SK-N-SH (cell line): ENCODE results near the gene PCBD1. TPM values are rescaled to one million over a fixed set of nuclear protein-coding genes. Genes with fewer than 3 reads are reported as not detected.

Source experiments
- CTCF ChIA-PET: fragments of 300-600, 350-600 bp; formaldehyde crosslinking; extraction: SDS; loops from one replicate; lab custom pipeline; 2021; lab: Yijun Ruan, JAX
- POLR2A ChIA-PET: fragments of 350-600 bp; sonication (Branson Sonifier 250); formaldehyde crosslinking; extraction: SDS; loops from one replicate; lab custom pipeline; 2020; ENCODE audit warnings: antibody characterized with exemption, inconsistent platforms; lab: Yijun Ruan, JAX
- DNase-seq: peaks from one replicate; pipeline ENCODE4 v3.0.0; 2012
- H2AFZ ChIP-seq: fragments of 200-600 bp; sonication (generic); 2 replicates; pipeline ENCODE4 v1.8.1; 2016; ENCODE audit warnings: antibody characterized with exemption, mild to moderate bottlenecking, low read depth
- H3F3A ChIP-seq: fragments of 200-600 bp; sonication (generic); replicated peaks from 2 replicates; pipeline ENCODE3; 2016; ENCODE audit warnings: antibody characterized with exemption, mild to moderate bottlenecking; ENCODE audit not compliant: insufficient read depth
- H3K27ac ChIP-seq, 2 experiments: fragments of 200-500 bp in 1 of 2; fragments of 200-600 bp in 1 of 2; sonication (Bioruptor generic) in 1 of 2; sonication (generic), shearing (Covaris generic) in 1 of 2; 2 replicates each; pipeline versions ENCODE4 v1.5.1 to v1.6.1; 2014 to 2016; ENCODE audit warnings: low read depth in 2 of 2, inconsistent platforms in 1 of 2, low read length in 1 of 2, mild to moderate bottlenecking in 1 of 2, mixed read lengths in 1 of 2
- H3K27me3 ChIP-seq: fragments of 200-600 bp; sonication (generic), shearing (Covaris generic); 2 replicates; pipeline ENCODE4 v1.6.1; 2016; ENCODE audit warnings: mixed run types; ENCODE audit not compliant: insufficient read depth
- H3K36me3 ChIP-seq, 2 experiments: fragments of 200-500 bp in 1 of 2; fragments of 200-600 bp in 1 of 2; sonication (Bioruptor generic) in 1 of 2; sonication (generic) in 1 of 2; replicated peaks in 1 of 2; 2 replicates each; pipeline versions ENCODE3 to v1.5.1; 2014 to 2016; ENCODE audit warnings: low read length in 1 of 2, mild to moderate bottlenecking in 1 of 2; ENCODE audit not compliant: insufficient read depth in 2 of 2, control insufficient read depth in 1 of 2
- H3K4me1 ChIP-seq, 2 experiments: fragments of 200-500 bp in 1 of 2; fragments of 200-600 bp in 1 of 2; sonication (Bioruptor generic) in 1 of 2; sonication (generic), shearing (Covaris generic) in 1 of 2; 2 replicates each; pipeline versions ENCODE4 v1.5.1 to v1.6.1; 2014 to 2016; ENCODE audit warnings: low read depth in 1 of 2, low read length in 1 of 2, mixed run types in 1 of 2; ENCODE audit not compliant: insufficient read depth in 2 of 2, control insufficient read depth in 1 of 2
- H3K4me2 ChIP-seq: fragments of 200-600 bp; sonication (generic), shearing (Covaris generic); 2 replicates; pipeline ENCODE4 v1.6.1; 2017; ENCODE audit warnings: mixed run types
- H3K4me3 ChIP-seq, 2 experiments: fragments of 200-500 bp in 1 of 2; fragments of 200-600 bp in 1 of 2; sonication (Bioruptor generic) in 1 of 2; sonication (generic), shearing (Covaris generic) in 1 of 2; 2 replicates each; pipeline versions ENCODE4 v1.5.1 to v1.8.1; 2014 to 2016; ENCODE audit warnings: low read depth in 2 of 2, inconsistent platforms in 1 of 2, low read length in 1 of 2, mild to moderate bottlenecking in 1 of 2, mixed read lengths in 1 of 2, moderate library complexity in 1 of 2
- H3K79me2 ChIP-seq: fragments of 200-600 bp; sonication (generic); 2 replicates; pipeline ENCODE4 v1.8.1; 2017; ENCODE audit warnings: mild to moderate bottlenecking; ENCODE audit not compliant: insufficient read depth
- H3K9ac ChIP-seq: fragments of 200-600 bp; sonication (generic); 2 replicates; pipeline ENCODE4 v1.6.1; 2017; ENCODE audit warnings: mixed run types
- H3K9me2 ChIP-seq: fragments of 200-600 bp; sonication (generic); 2 replicates; pipeline ENCODE4 v1.6.1; 2017; ENCODE audit warnings: mixed run types
- H3K9me3 ChIP-seq: fragments of 200-600 bp; sonication (generic); 2 replicates; pipeline ENCODE4 v1.6.1; 2017; ENCODE audit warnings: mixed run types, mild to moderate bottlenecking, moderate library complexity
- H4K20me1 ChIP-seq: fragments of 200-600 bp; sonication (generic); 2 replicates; pipeline ENCODE4 v1.6.1; 2017; ENCODE audit warnings: mild to moderate bottlenecking, mixed run types; ENCODE audit not compliant: insufficient read depth
- ELF1 ChIP-seq: IDR thresholded peaks from 2 replicates; pipeline ENCODE4 v1.4.0; 2012
- EZH2phosphoT487 ChIP-seq: fragments of 200-600 bp; sonication (generic); IDR thresholded peaks from 2 replicates; pipeline ENCODE4 v1.6.1; 2017; ENCODE audit warnings: low read depth, mixed run types, mild to moderate bottlenecking, antibody characterized with exemption, moderate library complexity, borderline replicate concordance
- FOXJ3 ChIP-seq: sonication (generic); formaldehyde crosslinking; IDR thresholded peaks from 2 replicates; pipeline ENCODE4 v1.5.1; 2020; ENCODE audit warnings: mild to moderate bottlenecking, missing genetic modification reagents
- FOXM1 ChIP-seq: IDR thresholded peaks from 2 replicates; pipeline ENCODE4 v1.4.0; 2012; ENCODE audit warnings: low read depth, mild to moderate bottlenecking
- GATA2 ChIP-seq: sonication (generic); formaldehyde crosslinking; IDR thresholded peaks from 2 replicates; pipeline ENCODE4 v1.5.0; 2020; ENCODE audit warnings: mild to moderate bottlenecking, missing genetic modification reagents
- MAX ChIP-seq: IDR thresholded peaks from 2 replicates; pipeline ENCODE4 v1.4.0; 2012; ENCODE audit warnings: low read depth
- MEF2A ChIP-seq: IDR thresholded peaks from 2 replicates; pipeline ENCODE4 v1.4.0; 2012; ENCODE audit warnings: low read depth, borderline replicate concordance
- MXI1 ChIP-seq: IDR thresholded peaks from 2 replicates; pipeline ENCODE4 v1.6.1; 2012; ENCODE audit warnings: mild to moderate bottlenecking, low read depth, low read length, improper control_type of control experiment
- POLR2AphosphoS5 ChIP-seq: IDR thresholded peaks from 2 replicates; pipeline ENCODE4 v1.6.1; 2012; ENCODE audit warnings: low read depth, low read length
- RAD21 ChIP-seq: IDR thresholded peaks from 2 replicates; pipeline ENCODE4 v1.6.1; 2012; ENCODE audit warnings: mild to moderate bottlenecking, low read length
- RCOR1 ChIP-seq: fragments of 150-350 bp; IDR thresholded peaks from 2 replicates; pipeline ENCODE4 v1.6.1; 2017; ENCODE audit warnings: antibody characterized with exemption, low read length
- TAF1 ChIP-seq: IDR thresholded peaks from 2 replicates; pipeline ENCODE4 v1.6.1; 2012; ENCODE audit warnings: low read depth, mild to moderate bottlenecking, low read length, moderate library complexity, borderline replicate concordance
- TCF12 ChIP-seq: IDR thresholded peaks from 2 replicates; pipeline ENCODE4 v1.4.0; 2012
- USF1 ChIP-seq: IDR thresholded peaks from 2 replicates; pipeline ENCODE4 v1.4.0; 2012; ENCODE audit warnings: low read depth, borderline replicate concordance
- WGBS: methylation state at CpG from one replicate; pipeline ENCODE4 v1.1.6; 2017; ENCODE audit warnings: low lambda C conversion rate; 5-methylcytosine and 5-hydroxymethylcytosine counted together
- polyA plus RNA-seq, 3 experiments: library from polyadenylated mRNA; depleted of rRNA; stranded (reverse); fragments of >200 nt; gene quantifications; 2 replicates each; pipeline ENCODE4 v1.2.3, GENCODE V29; 2012
- TF ChIP-seq, protein P1 (sequence below): fragments of 150-350 bp; IDR thresholded peaks from 2 replicates; pipeline ENCODE4 v1.6.1; 2016; ENCODE audit warnings: mild to moderate bottlenecking, low read depth, low read length

The PCBD1 gene
- polyA plus RNA-seq, 1 of the 3 experiments (the other 2 are of a cell fraction), result 112 TPM

DNA sequence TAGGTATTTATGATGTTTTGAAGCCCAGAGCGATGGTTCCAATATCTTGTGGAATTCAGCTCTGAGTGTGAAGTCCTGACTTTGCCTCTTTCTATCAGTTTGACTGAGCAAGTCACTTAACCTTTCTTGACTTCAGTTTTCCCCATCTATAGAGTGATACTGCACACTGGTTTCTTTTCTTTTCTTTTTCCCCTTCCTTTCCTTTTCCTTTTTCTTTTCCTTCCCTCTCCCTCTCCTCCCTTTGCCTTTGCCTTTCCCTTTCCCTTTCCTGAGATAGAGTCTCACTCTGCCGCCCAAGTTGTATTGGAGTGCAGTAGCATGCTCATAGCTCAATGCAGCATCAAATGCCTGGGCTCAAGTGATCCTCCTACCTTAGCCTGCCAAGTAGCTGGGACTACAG, 52.0 kb downstream of the PCBD1 start:
- Histone ChIP-seq H3K9ac (peak overlapping the region; percentile 8; the same call in 1 of the 2 replicates), H3K4me3 (no peak overlapping the region), H3K9me2 (no peaks in the 10 kb centered on the region), H3K9me3 (no peaks in the 10 kb centered on the region), H3K27ac (peak overlapping the region in 1 of 2 experiments; percentile 99; a peak in 2 of 4 replicates), H3K27me3 (no peaks in the 10 kb centered on the region), H2AFZ (no peak overlapping the region), H4K20me1 (no peaks in the 10 kb centered on the region), H3K79me2 (peaks cover 80% of the 10 kb centered on the region), H3F3A (peaks cover 51% of the 10 kb centered on the region), H3K4me1 (peaks cover 21 to 38% of the 10 kb centered on the region in 2 experiments), H3K4me2 (0 out of 2 replicates have a peak overlapping the region, but pooled peaks have one; percentile 55), H3K36me3 (peaks cover 30 to 35% of the 10 kb centered on the region in 2 experiments)
- ChIA-PET POLR2A (interaction anchor here (0.6 kb wide), 1 partner anchor 1388 kb away, joined by 3 read pairs; no protein-coding TSS in a partner anchor), CTCF (interaction anchor here (1.5 kb wide), 1 partner anchor 21 kb away, joined by 3 read pairs; no protein-coding TSS in a partner anchor)
- WGBS, result 100% methylated on average over 2 of the region's 2 CpGs
- DNase-seq, result no peak
- TF ChIP-seq POLR2AphosphoS5 (no peak), FOXJ3 (CRISPR knock-in tag) (no peak), RAD21 (no peak), TCF12 (no peak), GATA2 (no peak), USF1 (no peak), MEF2A (no peak), TAF1 (no peak), RCOR1 (no peak), FOXM1 (no peak), MAX (no peak)
- TF ChIP-seq, protein P1, sequence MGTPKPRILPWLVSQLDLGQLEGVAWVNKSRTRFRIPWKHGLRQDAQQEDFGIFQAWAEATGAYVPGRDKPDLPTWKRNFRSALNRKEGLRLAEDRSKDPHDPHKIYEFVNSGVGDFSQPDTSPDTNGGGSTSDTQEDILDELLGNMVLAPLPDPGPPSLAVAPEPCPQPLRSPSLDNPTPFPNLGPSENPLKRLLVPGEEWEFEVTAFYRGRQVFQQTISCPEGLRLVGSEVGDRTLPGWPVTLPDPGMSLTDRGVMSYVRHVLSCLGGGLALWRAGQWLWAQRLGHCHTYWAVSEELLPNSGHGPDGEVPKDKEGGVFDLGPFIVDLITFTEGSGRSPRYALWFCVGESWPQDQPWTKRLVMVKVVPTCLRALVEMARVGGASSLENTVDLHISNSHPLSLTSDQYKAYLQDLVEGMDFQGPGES, result no peak

DNA sequence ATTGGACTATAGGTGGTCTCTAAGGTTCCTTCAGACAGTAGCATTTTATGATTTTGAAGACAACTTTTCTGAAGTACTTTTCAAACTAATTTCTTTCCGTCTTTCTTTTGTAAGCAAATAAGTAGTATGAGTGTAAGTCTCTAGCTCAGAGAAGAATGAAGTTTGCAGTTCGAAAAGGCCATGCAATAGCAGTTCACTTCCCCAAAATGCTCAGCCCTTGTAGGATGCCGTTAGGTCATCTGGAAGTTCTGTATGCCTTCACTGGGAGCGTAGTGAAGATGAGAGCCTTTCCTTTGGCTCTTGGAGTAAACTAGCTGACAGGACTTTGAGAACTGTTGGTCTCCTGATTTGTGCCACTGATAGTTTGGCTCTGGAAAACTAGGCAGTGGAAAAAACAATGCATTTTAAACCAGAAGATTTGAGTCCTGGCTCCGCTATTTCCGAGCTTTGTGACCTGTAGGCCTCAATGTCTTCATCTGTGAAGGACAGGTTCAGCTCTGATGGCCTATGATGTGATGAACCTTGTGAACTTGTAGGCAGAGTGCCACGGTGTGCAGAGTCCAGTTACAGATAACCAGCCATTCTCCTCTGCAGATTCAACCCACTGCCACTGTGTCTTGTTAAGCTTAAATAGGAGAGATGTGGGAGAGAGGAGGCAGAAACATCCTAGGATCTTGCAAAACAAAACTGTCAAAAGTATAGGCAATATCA, 53.8 kb downstream of the PCBD1 start:
- peaks cover 21 to 51% of the 10 kb centered on the region in 2 experiments for H3K4me1 ChIP-seq
- peaks cover 26 to 33% of the 10 kb centered on the region in 2 experiments for H3K36me3 ChIP-seq
- H3F3A ChIP-seq, result peaks cover 59% of the 10 kb centered on the region
- H3K79me2 ChIP-seq, result peaks cover 78% of the 10 kb centered on the region
- H3K4me2 ChIP-seq, result no peak overlapping the region; the same call in 1 of the 2 replicates
- POLR2A ChIA-PET, result no interaction called here
- H3K4me3 ChIP-seq, result no peak overlapping the region
- H3K9me3 ChIP-seq, result no peaks in the 10 kb centered on the region
- no peak for TF ChIP-seq MXI1
- no peak for TF ChIP-seq EZH2phosphoT487
- TF ChIP-seq MAX, result no peak
- no peak for TF ChIP-seq ELF1
- no peak for TF ChIP-seq RAD21
- no peaks in the 10 kb centered on the region for H3K9me2 ChIP-seq
- H3K27ac ChIP-seq, result peak overlapping the region in 1 of 2 experiments; percentile 99; a peak in 3 of 4 replicates
- H3K9ac ChIP-seq, result no peak overlapping the region
- H4K20me1 ChIP-seq, result no peaks in the 10 kb centered on the region
- 98% methylated on average over 7 of the region's 7 CpGs for WGBS
- CTCF ChIA-PET, result no interaction called here
- H2AFZ ChIP-seq, result no peak overlapping the region
- no peak for DNase-seq
- no peaks in the 10 kb centered on the region for H3K27me3 ChIP-seq
